ENCODE measurements around the gene PHLDA2. TPM values are rescaled to one million over a fixed set of nuclear protein-coding genes. Genes with fewer than 3 reads are reported as not detected.

PHLDA2 gene
- total and polyA plus RNA-seq, 9 of the 15 experiments (the other 6 are each of a cell fraction or from before 2014, with no cell fraction given), result 0.43 to 42.4 (median 4.7) TPM

DNA sequence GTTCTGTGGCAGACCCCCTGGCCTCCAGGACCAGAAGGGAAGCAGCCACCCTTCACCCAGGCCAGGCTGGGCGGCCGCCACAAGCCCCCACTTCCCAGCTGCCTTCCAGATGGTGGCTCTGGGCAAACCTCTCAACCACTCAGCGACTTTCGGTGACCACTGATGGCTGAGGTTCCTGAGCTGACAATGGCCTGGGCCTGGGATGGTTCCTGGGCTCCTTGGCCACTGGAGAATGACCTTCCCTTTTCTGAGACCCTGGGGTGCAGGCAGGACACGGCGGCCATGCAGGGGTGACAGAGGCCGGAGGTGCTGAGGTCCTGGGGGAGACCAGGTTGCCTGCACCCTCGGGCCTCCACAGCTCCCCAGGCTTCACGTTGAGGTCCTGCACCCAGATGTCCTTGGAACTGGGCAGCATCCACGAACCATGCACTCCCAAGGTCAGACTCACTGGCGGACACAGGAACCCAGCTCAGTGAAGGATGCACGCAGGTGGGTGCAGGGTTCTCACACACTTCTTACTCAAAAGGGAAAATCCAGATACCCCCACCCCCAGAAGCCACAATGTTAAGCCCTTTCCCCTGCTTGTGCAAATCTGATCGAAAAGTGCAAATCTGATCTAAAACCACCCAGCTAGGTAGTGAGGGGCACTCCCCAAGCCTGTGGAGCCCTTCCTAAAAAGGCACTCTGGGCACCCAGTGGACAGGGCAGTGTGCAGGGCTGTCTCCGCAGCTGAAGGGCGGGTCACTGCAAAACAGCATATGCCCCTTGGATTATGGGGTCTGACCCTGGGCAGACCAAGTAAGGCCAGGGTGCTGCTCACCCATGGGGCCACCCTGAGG, 13.9 kb upstream of the PHLDA2 start:
- CTCF ChIA-PET (ENCODE audit: low intra/inter-chr PET ratio), result no interaction called here
- Histone ChIP-seq H3K27me3 (ENCODE audit: control insufficient read depth in 2 of 2, insufficient read depth in 2 of 2, low read length in 2 of 2) (no peaks in the 10 kb centered on the region), H3K9me3 (replicated peaks; ENCODE audit: control insufficient read depth, insufficient read depth, low read depth, low read length) (0 out of 2 replicates have a peak, but pooled peaks cover 4% of the 10 kb centered on the region), H3K9me1 (ENCODE audit: control insufficient read depth, insufficient read depth, low read length) (no peaks in the 10 kb centered on the region), H4K20me1 (replicated peaks; ENCODE audit: control insufficient read depth, insufficient read depth, low read length) (peaks cover 6% of the 10 kb centered on the region; the same call in 1 of the 2 replicates), H3K4me3 (no peak overlapping the region), H3K4me1 (replicated peaks in 1 of 2; ENCODE audit: control insufficient read depth in 2 of 2, insufficient read depth in 2 of 2, low read length in 2 of 2) (peaks cover 0 to 32% of the 10 kb centered on the region in 2 experiments; a peak in 2 of 5 replicates), H3K4me2 (ENCODE audit: insufficient read depth, low read length) (no peak overlapping the region), H2AFZ (ENCODE audit: low read depth, low read length) (no peak overlapping the region), H3K79me2 (ENCODE audit: control insufficient read depth, insufficient read depth, low read length) (no peaks in the 10 kb centered on the region), H3K36me3 (ENCODE audit: control insufficient read depth, insufficient read depth, low read length) (peaks cover 48% of the 10 kb centered on the region), H3K27ac (ENCODE audit: extremely low read depth, low read depth, low read length) (no peak overlapping the region), H3K9ac (ENCODE audit: insufficient read depth in 1 of 2, low read depth in 2 of 2, low read length in 2 of 2) (no peak overlapping the region)
- in situ Hi-C loops (cut with MboI), result no loop called here
- no peak for DNase-seq (ENCODE audit: extremely low read depth in 1 of 4, low spot score in 3 of 4)
- POLR2A ChIA-PET, result interaction anchor here (0.6 to 4.4 kb wide), 9 partner anchors 8 to 252 kb away, joined by 3 to 33 read pairs (median 4); partner anchors contain the start of gene PHLDA2
- intact Hi-C loops (cut with micrococcal nuclease), result no loop called here
- FAIRE-seq, result no peak
- ATAC-seq, result peak; percentile 37
- BruUV-seq (replicated peaks), result no TSS peak
- 80% methylated on average over 15 of the region's 15 CpGs for WGBS (ENCODE audit: insufficient coverage, low coverage, missing lambda C conversion rate)
- TF ChIP-seq, protein P1, sequence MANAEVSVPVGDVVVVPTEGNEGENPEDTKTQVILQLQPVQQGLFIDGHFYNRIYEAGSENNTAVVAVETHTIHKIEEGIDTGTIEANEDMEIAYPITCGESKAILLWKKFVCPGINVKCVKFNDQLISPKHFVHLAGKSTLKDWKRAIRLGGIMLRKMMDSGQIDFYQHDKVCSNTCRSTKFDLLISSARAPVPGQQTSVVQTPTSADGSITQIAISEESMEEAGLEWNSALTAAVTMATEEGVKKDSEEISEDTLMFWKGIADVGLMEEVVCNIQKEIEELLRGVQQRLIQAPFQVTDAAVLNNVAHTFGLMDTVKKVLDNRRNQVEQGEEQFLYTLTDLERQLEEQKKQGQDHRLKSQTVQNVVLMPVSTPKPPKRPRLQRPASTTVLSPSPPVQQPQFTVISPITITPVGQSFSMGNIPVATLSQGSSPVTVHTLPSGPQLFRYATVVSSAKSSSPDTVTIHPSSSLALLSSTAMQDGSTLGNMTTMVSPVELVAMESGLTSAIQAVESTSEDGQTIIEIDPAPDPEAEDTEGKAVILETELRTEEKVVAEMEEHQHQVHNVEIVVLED (CRISPR knock-in tag; IDR thresholded peaks at IDR 0.05), result no peak
- peak; percentile 93 for TF ChIP-seq RBM22 (IDR thresholded peaks at IDR 0.05; ENCODE audit: low read depth, low read length, poor library complexity, severe bottlenecking)
- TF ChIP-seq E2F8 (IDR thresholded peaks at IDR 0.05; ENCODE audit: low read depth, partially characterized antibody), result peak; percentile 12
- TF ChIP-seq ZNF311 (CRISPR knock-in tag; IDR thresholded peaks at IDR 0.05), result no peak
- TF ChIP-seq ZNF644 (tag; IDR thresholded peaks at IDR 0.05; ENCODE audit: low read depth), result no peak
- no peak for TF ChIP-seq POU5F1 (IDR thresholded peaks at IDR 0.05; ENCODE audit: borderline replicate concordance, low read depth, low read length, partially characterized antibody)
- TF ChIP-seq GABPB1 (CRISPR knock-in tag; IDR thresholded peaks at IDR 0.05), result 0 out of 2 replicates have a peak, but pooled peaks have one; percentile 36
- no peak for TF ChIP-seq CREB1 (IDR thresholded peaks at IDR 0.05)
- TF ChIP-seq CREB1 (CRISPR knock-in tag; IDR thresholded peaks at IDR 0.05), result no peak
- TF ChIP-seq ZNF589 (CRISPR knock-in tag; IDR thresholded peaks at IDR 0.05; ENCODE audit: low read depth), result no peak
- no peak for TF ChIP-seq NEUROD1 (IDR thresholded peaks at IDR 0.05; ENCODE audit: borderline replicate concordance, low read depth, low read length, partially characterized antibody)
- TF ChIP-seq PRMT5 (CRISPR knock-in tag; IDR thresholded peaks at IDR 0.05), result no peak

All from K562 (cell line).